Peyer's patch (tissue), 4 donors: ENCODE measurements around the gene ARFRP1.

Source experiments
- CTCF ChIP-seq, 6 experiments: fragments of 450-650 bp in 4 of 6; fragments of 200-600 bp in 2 of 6; sonication (generic) in 1 of 6; IDR thresholded peaks; one replicate each; pipeline ENCODE4 v1.5.1; 2017 to 2019; ENCODE audit warnings: antibody characterized with exemption in 6 of 6, mild to moderate bottlenecking in 3 of 6, moderate library complexity in 1 of 6
- POLR2A ChIP-seq, 2 donors: fragments of 450-650 bp; IDR thresholded peaks; one replicate each; pipeline ENCODE4 v1.5.1; 2017; ENCODE audit warnings: antibody characterized with exemption in 2 of 2, mild to moderate bottlenecking in 2 of 2, moderate library complexity in 2 of 2

DNA sequence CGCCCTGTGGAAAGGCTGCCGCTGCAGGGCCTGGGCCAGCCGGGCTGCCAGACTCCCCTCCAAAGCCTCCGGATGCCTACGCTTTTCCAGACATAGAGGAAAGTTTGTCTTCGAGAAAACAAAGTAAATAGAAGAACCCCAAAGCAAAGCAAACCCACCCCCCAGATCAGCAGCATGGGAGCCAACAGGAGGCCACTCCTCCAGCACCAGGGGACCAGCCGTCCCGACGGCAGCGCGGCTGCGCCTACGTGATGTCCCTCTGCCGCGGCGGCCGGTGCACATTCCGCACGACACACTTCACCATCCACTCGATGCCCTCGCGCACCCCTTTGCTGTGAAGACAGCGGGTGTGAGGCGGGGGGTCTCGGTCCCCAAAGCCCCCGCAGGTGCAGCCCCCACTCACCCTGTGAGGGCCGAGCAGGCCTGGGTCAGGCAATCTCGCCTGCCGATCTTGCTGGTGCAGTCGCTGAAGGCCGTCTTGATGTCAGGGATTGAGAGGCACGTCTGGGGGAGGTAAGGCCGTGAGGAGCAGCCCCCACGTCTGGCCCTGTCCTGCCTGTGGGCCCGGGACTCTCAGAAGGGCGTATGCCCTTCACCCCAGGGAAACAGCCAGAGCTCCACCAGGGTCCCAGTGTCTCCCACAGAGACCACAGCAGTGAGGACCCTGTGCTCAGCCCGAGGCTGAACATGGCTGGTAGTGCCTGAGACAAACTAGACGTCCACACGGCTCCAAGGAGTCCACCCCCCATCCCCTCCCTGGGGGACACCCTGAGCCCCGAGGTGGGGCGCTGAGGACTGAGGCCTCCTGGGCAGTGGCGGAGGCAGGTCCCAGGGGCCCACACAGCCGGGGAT is 7.4 kb downstream of the ARFRP1 start:
- TF ChIP-seq CTCF (IDR thresholded peaks at IDR 0.05) (no peak), POLR2A (IDR thresholded peaks at IDR 0.05) (no peak)
